ENCODE measurements around the gene PLPP1.
"Not testable (repeated sequence)": the region's sequence is repeated elsewhere in the genome, so short reads cannot be mapped to it uniquely, and the experiment has no call there.

Gene PLPP1

GRCh38 chr5:55541056-55541635 is 6.4 kb upstream of the PLPP1 start:
- no peak overlapping the region for H3K4me3 ChIP-seq (ENCODE audit: low read length)
- no peaks in the 10 kb centered on the region for H3K27me3 ChIP-seq (ENCODE audit: insufficient read depth, low read length)
- H3K27ac ChIP-seq (ENCODE audit: low read length): no peak overlapping the region
- peaks cover 24% of the 10 kb centered on the region; the same call in 1 of the 2 replicates for H3K4me1 ChIP-seq (ENCODE audit: insufficient read depth, low read length)
- no peaks in the 10 kb centered on the region for H3K36me3 ChIP-seq (ENCODE audit: insufficient read depth, low read depth, low read length)
- no peak overlapping the region for H3K9ac ChIP-seq (ENCODE audit: low read depth, low read length)
- no peaks in the 10 kb centered on the region for H3K9me3 ChIP-seq (ENCODE audit: insufficient read depth, low read depth, low read length)

DNA sequence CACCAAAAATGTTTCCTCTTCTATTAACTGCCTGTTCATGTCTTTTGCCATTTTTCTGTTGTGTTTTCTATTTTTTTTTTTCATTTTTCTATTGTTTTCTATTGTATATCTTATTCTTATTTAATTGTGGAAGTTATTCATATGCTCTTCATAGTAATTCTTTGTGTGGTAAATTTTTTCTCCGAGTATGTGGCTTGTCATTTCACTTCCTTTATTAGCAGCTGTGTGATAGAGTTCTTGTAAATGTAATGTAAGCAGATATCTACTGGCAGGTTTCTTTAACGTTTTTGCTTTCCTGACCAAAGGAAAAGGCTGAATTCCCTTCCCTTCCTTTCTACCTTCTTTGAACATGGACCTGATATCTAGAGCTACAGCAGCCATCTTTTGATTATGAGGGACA is 5.8 kb upstream of the PLPP1 start:
- Histone ChIP-seq H3K27ac (ENCODE audit: low read length) (no peak overlapping the region), H3K27me3 (ENCODE audit: insufficient read depth, low read length) (no peaks in the 10 kb centered on the region), H3K9me3 (ENCODE audit: insufficient read depth, low read depth, low read length) (no peaks in the 10 kb centered on the region), H3K9ac (ENCODE audit: low read depth, low read length) (no peak overlapping the region), H3K4me1 (ENCODE audit: insufficient read depth, low read length) (peaks cover 30% of the 10 kb centered on the region; the same call in 1 of the 2 replicates), H3K36me3 (ENCODE audit: insufficient read depth, low read depth, low read length) (no peaks in the 10 kb centered on the region), H3K4me3 (ENCODE audit: low read length) (no peak overlapping the region)

DNA sequence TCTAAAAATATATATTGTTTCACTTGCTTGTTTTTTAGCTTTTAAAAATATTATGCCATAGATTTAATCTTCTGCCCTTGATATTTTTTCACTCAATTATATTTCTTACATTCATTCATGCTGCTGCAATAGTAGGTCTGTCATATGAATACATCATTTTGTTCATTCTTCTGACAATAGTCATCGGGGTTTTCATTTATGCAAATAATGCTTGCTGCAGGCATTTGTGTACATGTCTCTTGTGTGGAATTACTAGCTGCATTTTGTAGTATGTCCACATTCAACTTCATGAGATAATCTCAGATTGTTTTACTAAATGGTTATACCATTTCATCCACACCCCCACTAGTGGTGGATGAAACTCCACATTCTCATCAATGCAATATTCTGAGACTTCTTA is 5.3 kb upstream of the PLPP1 start:
- Histone ChIP-seq H3K9ac (ENCODE audit: low read depth, low read length) (no peak overlapping the region), H3K4me3 (ENCODE audit: low read length) (no peak overlapping the region), H3K27ac (ENCODE audit: low read length) (no peak overlapping the region), H3K36me3 (ENCODE audit: insufficient read depth, low read depth, low read length) (no peaks in the 10 kb centered on the region), H3K4me1 (ENCODE audit: insufficient read depth, low read length) (peaks cover 32% of the 10 kb centered on the region; the same call in 1 of the 2 replicates), H3K9me3 (ENCODE audit: insufficient read depth, low read depth, low read length) (no peaks in the 10 kb centered on the region), H3K27me3 (ENCODE audit: insufficient read depth, low read length) (no peaks in the 10 kb centered on the region)

- Histone ChIP-seq H3K27me3 (ENCODE audit: insufficient read depth, low read length) (no peaks in the 10 kb centered on the region), H3K36me3 (ENCODE audit: insufficient read depth, low read depth, low read length) (no peaks in the 10 kb centered on the region), H3K27ac (ENCODE audit: low read length) (no peak overlapping the region), H3K4me3 (ENCODE audit: low read length) (no peak overlapping the region), H3K9me3 (ENCODE audit: insufficient read depth, low read depth, low read length) (no peaks in the 10 kb centered on the region), H3K4me1 (ENCODE audit: insufficient read depth, low read length) (peaks cover 32% of the 10 kb centered on the region; the same call in 1 of the 2 replicates), H3K9ac (ENCODE audit: low read depth, low read length) (no peak overlapping the region)
Measured at GRCh38 chr5:55538661-55539060, 3.9 kb upstream of the PLPP1 start.

GRCh38 chr5:55537315-55537714 is 2.6 kb upstream of the PLPP1 start:
- H3K9ac ChIP-seq (ENCODE audit: low read depth, low read length); H3K27me3 ChIP-seq (ENCODE audit: insufficient read depth, low read length); H3K27ac ChIP-seq (ENCODE audit: low read length); H3K36me3 ChIP-seq (ENCODE audit: insufficient read depth, low read depth, low read length); H3K4me3 ChIP-seq (ENCODE audit: low read length); H3K9me3 ChIP-seq (ENCODE audit: insufficient read depth, low read depth, low read length): not testable (repeated sequence)
- peaks cover 32% of the 10 kb centered on the region; the same call in 1 of the 2 replicates for H3K4me1 ChIP-seq (ENCODE audit: insufficient read depth, low read length)

DNA sequence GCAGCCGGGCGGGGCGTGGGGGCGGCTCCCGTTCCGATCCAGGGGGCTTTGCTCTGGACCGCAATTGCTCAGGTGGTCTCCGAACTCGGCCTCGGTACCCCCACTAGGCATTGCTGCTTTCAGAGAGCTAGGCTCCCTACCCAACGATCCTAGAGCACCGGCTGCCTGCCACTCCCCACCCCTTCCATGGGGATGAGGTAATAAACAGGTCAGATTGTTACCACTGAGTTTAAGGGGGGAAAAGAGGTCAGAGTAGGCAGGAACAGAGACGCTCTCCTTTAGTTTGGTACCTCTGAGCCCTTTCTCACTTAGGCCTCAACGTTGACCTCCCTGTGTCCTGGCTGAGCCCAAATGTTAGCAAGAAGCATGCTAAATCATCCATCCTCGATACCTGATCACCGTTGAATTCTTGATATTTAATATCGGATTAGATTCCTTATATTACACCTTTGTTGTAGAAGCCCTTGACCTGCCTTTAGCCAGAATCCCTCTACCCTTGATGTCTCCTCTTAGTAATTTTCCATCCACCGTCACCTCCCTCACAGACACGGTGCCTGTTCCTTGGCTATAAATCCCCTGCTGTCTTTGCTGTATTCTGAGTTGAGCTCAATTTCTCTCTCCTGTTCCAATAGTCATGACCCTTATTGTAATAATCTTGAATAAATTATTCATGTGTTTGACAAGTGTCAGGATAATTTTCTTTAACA is 588 bp upstream of the PLPP1 start:
- Histone ChIP-seq H3K4me1 (ENCODE audit: insufficient read depth, low read length) (peaks cover 23% of the 10 kb centered on the region; the same call in 1 of the 2 replicates), H3K9me3 (ENCODE audit: insufficient read depth, low read depth, low read length) (no peaks in the 10 kb centered on the region), H3K27ac (ENCODE audit: low read length) (peak overlapping the region; percentile 13), H3K36me3 (ENCODE audit: insufficient read depth, low read depth, low read length) (peaks cover 8% of the 10 kb centered on the region; the same call in 1 of the 2 replicates), H3K4me3 (ENCODE audit: low read length) (peak overlapping the region; percentile 90), H3K27me3 (ENCODE audit: insufficient read depth, low read length) (no peaks in the 10 kb centered on the region), H3K9ac (ENCODE audit: low read depth, low read length) (peak overlapping the region; percentile 73; the same call in 1 of the 2 replicates)

GRCh38 chr5:55533521-55534435 is 986 bp downstream of the PLPP1 start:
- no peaks in the 10 kb centered on the region for H3K9me3 ChIP-seq (ENCODE audit: insufficient read depth, low read depth, low read length)
- peaks cover 21% of the 10 kb centered on the region; the same call in 1 of the 2 replicates for H3K4me1 ChIP-seq (ENCODE audit: insufficient read depth, low read length)
- H3K27ac ChIP-seq (ENCODE audit: low read length): no peak overlapping the region
- peak overlapping the region; percentile 73; the same call in 1 of the 2 replicates for H3K9ac ChIP-seq (ENCODE audit: low read depth, low read length)
- peaks cover 16% of the 10 kb centered on the region; the same call in 1 of the 2 replicates for H3K36me3 ChIP-seq (ENCODE audit: insufficient read depth, low read depth, low read length)
- H3K27me3 ChIP-seq (ENCODE audit: insufficient read depth, low read length): no peaks in the 10 kb centered on the region
- peak overlapping the region; percentile 90 for H3K4me3 ChIP-seq (ENCODE audit: low read length)

DNA sequence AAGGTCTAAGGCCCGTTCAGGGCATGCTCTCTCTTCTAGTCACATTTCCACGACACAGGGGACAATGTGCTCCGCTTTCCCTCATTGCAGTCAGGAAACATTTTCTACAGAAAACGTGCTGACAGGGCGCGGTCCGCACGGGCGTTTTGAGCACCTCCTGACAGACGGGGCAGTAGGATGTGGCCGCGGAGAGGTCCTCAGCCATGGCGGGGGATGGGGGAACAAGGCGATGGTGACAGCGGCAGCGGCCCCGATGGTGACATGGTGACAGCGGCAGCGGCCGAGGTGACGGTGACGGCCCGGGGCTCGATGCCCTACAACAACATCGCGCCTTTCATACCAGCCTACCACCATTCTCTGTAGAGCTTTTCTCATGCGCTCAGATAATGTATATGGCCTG is 4.1 kb downstream of the PLPP1 start:
- no peaks in the 10 kb centered on the region for H3K9me3 ChIP-seq (ENCODE audit: insufficient read depth, low read depth, low read length)
- peaks cover 16% of the 10 kb centered on the region; the same call in 1 of the 2 replicates for H3K36me3 ChIP-seq (ENCODE audit: insufficient read depth, low read depth, low read length)
- H3K4me3 ChIP-seq (ENCODE audit: low read length): no peak overlapping the region
- no peaks in the 10 kb centered on the region for H3K27me3 ChIP-seq (ENCODE audit: insufficient read depth, low read length)
- H3K27ac ChIP-seq (ENCODE audit: low read length): no peak overlapping the region
- H3K9ac ChIP-seq (ENCODE audit: low read depth, low read length): no peak overlapping the region
- peaks cover 10% of the 10 kb centered on the region; the same call in 1 of the 2 replicates for H3K4me1 ChIP-seq (ENCODE audit: insufficient read depth, low read length)

- Histone ChIP-seq H3K27me3 (ENCODE audit: insufficient read depth, low read length) (no peaks in the 10 kb centered on the region), H3K9ac (ENCODE audit: low read depth, low read length) (no peak overlapping the region)
Measured at GRCh38 chr5:55524816-55525215, 9.9 kb downstream of the PLPP1 start.

DNA sequence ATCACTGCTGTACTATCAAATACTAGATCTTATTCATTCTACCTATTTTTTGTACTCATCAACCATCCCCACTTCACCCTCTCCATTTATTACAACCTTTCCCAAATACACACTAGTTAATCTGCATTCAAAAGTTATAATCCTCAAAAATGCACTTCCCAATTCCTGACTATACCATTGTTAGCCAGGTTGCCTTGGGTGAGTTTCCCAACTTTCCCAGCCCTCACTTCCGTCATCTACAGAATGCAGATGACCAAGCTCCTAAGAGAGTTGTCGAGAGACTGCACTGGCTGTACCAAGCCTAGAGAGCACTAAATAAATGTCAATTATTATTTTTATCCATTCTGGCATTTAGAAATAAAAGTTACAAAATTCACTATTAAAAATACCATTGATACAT is 11.5 kb downstream of the PLPP1 start:
- no peaks in the 10 kb centered on the region for H3K27me3 ChIP-seq (ENCODE audit: insufficient read depth, low read length)
- H3K36me3 ChIP-seq (ENCODE audit: insufficient read depth, low read depth, low read length): no peaks in the 10 kb centered on the region
- H3K27ac ChIP-seq (ENCODE audit: low read length): no peak overlapping the region
- H3K9ac ChIP-seq (ENCODE audit: low read depth, low read length): no peak overlapping the region
- no peak overlapping the region for H3K4me3 ChIP-seq (ENCODE audit: low read length)
- peaks cover 3% of the 10 kb centered on the region; the same call in 1 of the 2 replicates for H3K4me1 ChIP-seq (ENCODE audit: insufficient read depth, low read length)
- H3K9me3 ChIP-seq (ENCODE audit: insufficient read depth, low read depth, low read length): no peaks in the 10 kb centered on the region

More at GRCh38 chr5:55524816-55525215, 9.9 kb downstream of the PLPP1 start:
- Histone ChIP-seq H3K4me3 (ENCODE audit: low read length) (no peak overlapping the region), H3K9me3 (ENCODE audit: insufficient read depth, low read depth, low read length) (no peaks in the 10 kb centered on the region), H3K4me1 (ENCODE audit: insufficient read depth, low read length) (peaks cover 3% of the 10 kb centered on the region; the same call in 1 of the 2 replicates), H3K36me3 (ENCODE audit: insufficient read depth, low read depth, low read length) (0 out of 2 replicates have a peak, but pooled peaks cover 3% of the 10 kb centered on the region), H3K27ac (ENCODE audit: low read length) (no peak overlapping the region)

DNA sequence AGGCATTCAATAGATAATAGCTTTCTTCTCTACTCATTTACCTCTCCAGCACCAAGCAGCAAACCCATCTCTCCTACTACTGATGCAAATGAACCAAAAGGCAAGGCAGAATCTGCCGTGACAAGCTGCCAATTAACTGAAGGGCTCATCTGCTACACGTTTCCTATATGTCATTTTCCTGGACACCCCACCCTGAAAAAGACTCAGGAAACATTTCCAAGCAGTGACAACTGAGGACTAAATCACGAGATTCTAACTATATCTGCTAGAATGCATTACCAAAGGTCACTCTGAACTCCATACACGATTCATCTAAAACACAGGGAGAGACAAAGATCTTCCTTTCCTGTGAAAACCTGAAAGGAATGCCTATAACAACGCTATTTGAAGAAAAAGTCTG is 12.9 kb downstream of the PLPP1 start:
- H3K36me3 ChIP-seq (ENCODE audit: insufficient read depth, low read depth, low read length): no peaks in the 10 kb centered on the region
- H3K9ac ChIP-seq (ENCODE audit: low read depth, low read length): no peak overlapping the region
- H3K4me3 ChIP-seq (ENCODE audit: low read length): no peak overlapping the region
- no peaks in the 10 kb centered on the region for H3K9me3 ChIP-seq (ENCODE audit: insufficient read depth, low read depth, low read length)
- H3K27me3 ChIP-seq (ENCODE audit: insufficient read depth, low read length): no peaks in the 10 kb centered on the region
- no peak overlapping the region for H3K27ac ChIP-seq (ENCODE audit: low read length)
- peaks cover 3% of the 10 kb centered on the region; the same call in 1 of the 2 replicates for H3K4me1 ChIP-seq (ENCODE audit: insufficient read depth, low read length)
